ENCODE data around the gene DR1. TPM values are rescaled to one million over a fixed set of nuclear protein-coding genes. Genes with fewer than 3 reads are reported as not detected.
"Not testable (repeated sequence)": the region's sequence is repeated elsewhere in the genome, so short reads cannot be mapped to it uniquely, and the experiment has no call there.

Gene DR1
- total RNA-seq, 1 donor from 2014 or later: 97.3 TPM

- no peak for DNase-seq (ENCODE audit: low read depth)
Observed at GRCh38 chr1:93339171-93339697, 6.5 kb upstream of the DR1 start.

- no peak for DNase-seq (ENCODE audit: low read depth)
Observed at GRCh38 chr1:93340090-93340489, 5.6 kb upstream of the DR1 start.

- DNase-seq (ENCODE audit: low read depth): no peak
Observed at GRCh38 chr1:93344484-93344883, 1.2 kb upstream of the DR1 start.

GRCh38 chr1:93344886-93345632 is 648 bp upstream of the DR1 start:
- DNase-seq (ENCODE audit: low read depth): no peak

- peak; percentile 35 for DNase-seq (ENCODE audit: low read depth)
Observed at GRCh38 chr1:93346421-93346993, 800 bp downstream of the DR1 start.

- no peak for DNase-seq (ENCODE audit: low read depth)
Observed at GRCh38 chr1:93347334-93347899, 1.7 kb downstream of the DR1 start.

GRCh38 chr1:93348104-93348728 is 2.5 kb downstream of the DR1 start:
- DNase-seq (ENCODE audit: low read depth): peak; percentile 35

GRCh38 chr1:93349231-93350135 is 3.8 kb downstream of the DR1 start:
- DNase-seq (ENCODE audit: low read depth): peak; percentile 44

GRCh38 chr1:93350322-93350721 is 4.6 kb downstream of the DR1 start:
- DNase-seq (ENCODE audit: low read depth): no peak

GRCh38 chr1:93350875-93351274 is 5.2 kb downstream of the DR1 start:
- DNase-seq (ENCODE audit: low read depth): no peak

GRCh38 chr1:93351346-93351745 is 5.6 kb downstream of the DR1 start:
- not testable (repeated sequence) for DNase-seq (ENCODE audit: low read depth)

- DNase-seq (ENCODE audit: low read depth): no peak
Observed at GRCh38 chr1:93352376-93352775, 6.7 kb downstream of the DR1 start.

GRCh38 chr1:93353286-93353685 is 7.6 kb downstream of the DR1 start:
- peak; percentile 33 for DNase-seq (ENCODE audit: low read depth)

GRCh38 chr1:93354749-93355148 is 9.0 kb downstream of the DR1 start:
- no peak for DNase-seq (ENCODE audit: low read depth)

- no peak for DNase-seq (ENCODE audit: low read depth)
Observed at GRCh38 chr1:93357242-93357641, 11.5 kb downstream of the DR1 start.

GRCh38 chr1:93358293-93358692 is 12.6 kb downstream of the DR1 start:
- no peak for DNase-seq (ENCODE audit: low read depth)

GRCh38 chr1:93360111-93360510 is 14.4 kb downstream of the DR1 start:
- no peak for DNase-seq (ENCODE audit: low read depth)

GRCh38 chr1:93362237-93362636 is 16.5 kb downstream of the DR1 start:
- no peak for DNase-seq (ENCODE audit: low read depth)

- no peak for DNase-seq (ENCODE audit: low read depth)
Observed at GRCh38 chr1:93365813-93366212, 20.1 kb downstream of the DR1 start.

- DNase-seq (ENCODE audit: low read depth): no peak
Observed at GRCh38 chr1:93369734-93370133, 24.0 kb downstream of the DR1 start.

All from myocyte (in vitro differentiated cells).